NCI-H446 (cell line): ENCODE data around the gene SMAD3.
A peak's percentile ranks its signal among the peaks of the same experiment; 100 is the strongest.

ENCODE experiments used
- DNase-seq, 2 experiments: peaks; one replicate each; lab custom pipeline; 2025; lab: John Stamatoyannopoulos, UW

The SMAD3 gene

GRCh38 chr15:67199391-67199790, 134.0 kb downstream of the SMAD3 start:
- DNase-seq = no peak

- no peak for DNase-seq
These were observed 134.7 kb downstream of the SMAD3 start for GRCh38 chr15:67199881-67200763.

GRCh38 chr15:67201136-67201535, 135.7 kb downstream of the SMAD3 start:
- DNase-seq = no peak

GRCh38 chr15:67202091-67202490, 136.7 kb downstream of the SMAD3 start:
- DNase-seq = no peak

GRCh38 chr15:67202991-67203390, 137.6 kb downstream of the SMAD3 start:
- no peak for DNase-seq

GRCh38 chr15:67207555-67208207, 142.3 kb downstream of the SMAD3 start:
- no peak for DNase-seq

GRCh38 chr15:67208396-67208795, 143.0 kb downstream of the SMAD3 start:
- no peak for DNase-seq

- no peak for DNase-seq
These were observed 145.3 kb downstream of the SMAD3 start for GRCh38 chr15:67210555-67211168.

GRCh38 chr15:67212684-67213367, 147.4 kb downstream of the SMAD3 start:
- no peak for DNase-seq

GRCh38 chr15:67215102-67215501, 149.7 kb downstream of the SMAD3 start:
- DNase-seq = no peak

- DNase-seq = no peak
These were observed 151.5 kb downstream of the SMAD3 start for GRCh38 chr15:67216859-67217258.

GRCh38 chr15:67218428-67218827, 153.0 kb downstream of the SMAD3 start:
- DNase-seq = no peak

- DNase-seq = no peak
These were observed 153.9 kb downstream of the SMAD3 start for GRCh38 chr15:67219288-67219687.

GRCh38 chr15:67224889-67225288, 159.5 kb downstream of the SMAD3 start:
- DNase-seq = no peak

GRCh38 chr15:67225336-67225735, 159.9 kb downstream of the SMAD3 start:
- no peak for DNase-seq

GRCh38 chr15:67227431-67227830, 162.0 kb downstream of the SMAD3 start:
- DNase-seq = no peak

GRCh38 chr15:67227846-67228245, 162.4 kb downstream of the SMAD3 start:
- no peak for DNase-seq

GRCh38 chr15:67228286-67228685, 162.9 kb downstream of the SMAD3 start:
- DNase-seq = no peak

GRCh38 chr15:67230504-67230903, 165.1 kb downstream of the SMAD3 start:
- DNase-seq = no peak

GRCh38 chr15:67232591-67232990, 167.2 kb downstream of the SMAD3 start:
- no peak for DNase-seq

GRCh38 chr15:67240235-67241131, 175.1 kb downstream of the SMAD3 start:
- DNase-seq = peak in 1 of 2 experiments; percentile 8
